Neutrophil (primary cell): ENCODE measurements around the gene FGF16.

Experiments used
- H3K27ac ChIP-seq: fragments of 200-600 bp; sonication (generic); 2 replicates; pipeline ENCODE4 v1.5.1; 2016; ENCODE audit warnings: mild to moderate bottlenecking, moderate library complexity
- H3K27me3 ChIP-seq: fragments of 200-600 bp; sonication (generic); 2 replicates; pipeline ENCODE4 v1.6.0; 2016; ENCODE audit warnings: mild to moderate bottlenecking
- H3K36me3 ChIP-seq: fragments of 200-600 bp; sonication (generic); 2 replicates; pipeline ENCODE4 v1.5.1; 2017
- H3K4me1 ChIP-seq, 2 experiments: fragments of 200-600 bp in 1 of 2; sonication (generic) in 1 of 2; 1 replicate in 1 of 2; 2 replicates in 1 of 2; pipeline versions ENCODE4 v1.5.1 to v1.6.1; 2013 to 2016; ENCODE audit warnings: low read depth in 1 of 2, low read length in 1 of 2, mild to moderate bottlenecking in 1 of 2, moderate library complexity in 1 of 2; ENCODE audit not compliant: control insufficient read depth in 1 of 2, insufficient read depth in 1 of 2
- H3K4me3 ChIP-seq, 2 experiments: fragments of 200-600 bp in 1 of 2; sonication (generic) in 1 of 2; 1 replicate in 1 of 2; 2 replicates in 1 of 2; pipeline ENCODE4 v1.5.1; 2013 to 2016; ENCODE audit warnings: low read depth in 1 of 2, low read length in 1 of 2, mild to moderate bottlenecking in 1 of 2, moderate library complexity in 1 of 2
- H3K9me3 ChIP-seq: fragments of 200-600 bp; sonication (generic); 2 replicates; pipeline ENCODE4 v1.5.1; 2016
- TF ChIP-seq, protein P1 (sequence below): fragments of 200-600 bp; sonication (generic); IDR thresholded peaks from 2 replicates; pipeline ENCODE4 v1.5.1; 2016; ENCODE audit warnings: antibody characterized with exemption

Gene FGF16

DNA sequence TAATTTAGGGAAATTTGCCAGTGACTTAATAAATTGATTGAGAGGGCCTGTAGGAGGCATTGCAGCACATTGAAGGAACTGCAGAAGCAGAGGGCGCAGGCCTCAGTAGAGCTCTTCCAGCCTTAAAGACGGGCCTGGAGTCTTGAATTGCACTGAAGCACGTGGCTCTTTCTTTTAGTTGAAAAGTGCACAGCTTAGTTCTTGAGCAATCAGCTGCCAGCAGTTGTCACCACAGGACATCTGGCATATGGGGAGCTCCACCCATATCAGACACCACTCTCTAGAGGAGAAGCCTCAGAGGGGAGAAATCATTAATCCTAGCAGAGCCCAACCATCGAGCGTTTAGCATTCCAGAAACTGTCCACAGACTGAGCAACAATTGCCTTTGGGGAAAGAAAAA, 16.0 kb upstream of the FGF16 start:
- Histone ChIP-seq H3K27ac (no peak overlapping the region), H3K27me3 (no peaks in the 10 kb centered on the region), H3K9me3 (no peaks in the 10 kb centered on the region), H3K4me3 (no peak overlapping the region), H3K36me3 (no peaks in the 10 kb centered on the region), H3K4me1 (no peaks in the 10 kb centered on the region)
- TF ChIP-seq, protein P1, sequence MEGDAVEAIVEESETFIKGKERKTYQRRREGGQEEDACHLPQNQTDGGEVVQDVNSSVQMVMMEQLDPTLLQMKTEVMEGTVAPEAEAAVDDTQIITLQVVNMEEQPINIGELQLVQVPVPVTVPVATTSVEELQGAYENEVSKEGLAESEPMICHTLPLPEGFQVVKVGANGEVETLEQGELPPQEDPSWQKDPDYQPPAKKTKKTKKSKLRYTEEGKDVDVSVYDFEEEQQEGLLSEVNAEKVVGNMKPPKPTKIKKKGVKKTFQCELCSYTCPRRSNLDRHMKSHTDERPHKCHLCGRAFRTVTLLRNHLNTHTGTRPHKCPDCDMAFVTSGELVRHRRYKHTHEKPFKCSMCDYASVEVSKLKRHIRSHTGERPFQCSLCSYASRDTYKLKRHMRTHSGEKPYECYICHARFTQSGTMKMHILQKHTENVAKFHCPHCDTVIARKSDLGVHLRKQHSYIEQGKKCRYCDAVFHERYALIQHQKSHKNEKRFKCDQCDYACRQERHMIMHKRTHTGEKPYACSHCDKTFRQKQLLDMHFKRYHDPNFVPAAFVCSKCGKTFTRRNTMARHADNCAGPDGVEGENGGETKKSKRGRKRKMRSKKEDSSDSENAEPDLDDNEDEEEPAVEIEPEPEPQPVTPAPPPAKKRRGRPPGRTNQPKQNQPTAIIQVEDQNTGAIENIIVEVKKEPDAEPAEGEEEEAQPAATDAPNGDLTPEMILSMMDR: no peak

DNA sequence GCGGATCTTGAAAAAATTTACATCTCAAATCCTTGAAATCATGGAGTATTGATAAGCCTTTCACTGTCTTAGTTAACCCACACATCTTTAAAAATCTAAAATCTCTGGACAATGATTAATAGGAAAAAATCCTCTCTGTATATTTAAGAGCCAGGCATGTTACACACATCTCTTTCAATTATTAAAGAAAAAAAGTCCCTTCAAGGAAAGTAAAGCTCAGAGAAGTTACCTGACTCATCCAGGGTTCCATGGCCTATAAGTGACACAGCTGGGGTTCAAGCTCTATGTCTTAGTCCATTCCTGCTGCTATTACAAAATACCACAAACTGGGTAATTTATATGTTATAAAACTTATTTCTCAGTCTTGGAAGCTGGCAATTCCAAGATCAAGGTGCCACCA, 14.2 kb upstream of the FGF16 start:
- H3K27me3 ChIP-seq: no peaks in the 10 kb centered on the region
- TF ChIP-seq, protein P1: no peak
- H3K36me3 ChIP-seq: no peaks in the 10 kb centered on the region
- no peaks in the 10 kb centered on the region for H3K9me3 ChIP-seq
- H3K27ac ChIP-seq: no peak overlapping the region
- H3K4me1 ChIP-seq: no peaks in the 10 kb centered on the region
- H3K4me3 ChIP-seq: no peak overlapping the region

DNA sequence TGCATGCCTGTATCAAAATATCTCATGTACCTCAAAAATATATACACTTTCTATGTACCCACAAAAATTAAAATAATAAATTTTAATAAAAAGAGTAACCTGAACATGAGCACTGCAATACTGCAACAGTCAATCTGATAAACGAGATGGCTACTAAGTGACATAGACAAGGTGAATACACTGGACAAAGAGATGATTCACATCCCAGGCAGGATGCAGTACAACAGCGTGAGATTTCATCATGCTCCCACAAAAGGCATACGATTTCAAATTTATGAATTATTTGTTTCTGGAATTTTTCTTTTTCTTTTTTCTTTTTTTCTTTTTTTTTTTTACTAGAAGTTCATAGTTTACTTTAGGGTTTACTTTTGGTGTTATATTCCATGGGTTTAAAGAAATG, 12.2 kb upstream of the FGF16 start:
- H3K27me3 ChIP-seq: no peaks in the 10 kb centered on the region
- H3K9me3 ChIP-seq: no peaks in the 10 kb centered on the region
- no peaks in the 10 kb centered on the region for H3K36me3 ChIP-seq
- TF ChIP-seq, protein P1: no peak
- H3K4me3 ChIP-seq: no peak overlapping the region
- H3K27ac ChIP-seq: no peak overlapping the region
- no peaks in the 10 kb centered on the region for H3K4me1 ChIP-seq

DNA sequence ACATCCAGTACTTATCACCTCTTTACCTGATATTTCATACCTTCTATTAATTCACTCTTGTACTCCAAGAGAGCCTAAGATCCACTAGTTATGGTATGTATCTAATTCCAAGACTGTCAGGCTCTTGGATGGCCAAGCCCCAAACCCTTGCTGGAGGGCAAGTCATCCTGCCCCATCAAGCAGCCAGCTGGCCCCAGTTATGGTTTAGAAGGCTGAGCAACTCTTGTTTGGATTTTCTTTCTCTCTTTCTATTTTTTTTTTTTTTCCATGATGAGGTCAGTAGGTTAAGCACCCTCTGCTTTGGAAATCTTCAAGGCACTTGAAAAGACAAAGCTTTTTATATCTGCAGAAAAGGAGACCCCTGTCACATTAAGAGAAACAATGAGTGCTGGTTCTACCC, 10.9 kb upstream of the FGF16 start:
- no peaks in the 10 kb centered on the region for H3K36me3 ChIP-seq
- TF ChIP-seq, protein P1: no peak
- H3K4me3 ChIP-seq: no peak overlapping the region
- H3K4me1 ChIP-seq: no peaks in the 10 kb centered on the region
- no peak overlapping the region for H3K27ac ChIP-seq
- H3K9me3 ChIP-seq: no peaks in the 10 kb centered on the region
- H3K27me3 ChIP-seq: no peaks in the 10 kb centered on the region

DNA sequence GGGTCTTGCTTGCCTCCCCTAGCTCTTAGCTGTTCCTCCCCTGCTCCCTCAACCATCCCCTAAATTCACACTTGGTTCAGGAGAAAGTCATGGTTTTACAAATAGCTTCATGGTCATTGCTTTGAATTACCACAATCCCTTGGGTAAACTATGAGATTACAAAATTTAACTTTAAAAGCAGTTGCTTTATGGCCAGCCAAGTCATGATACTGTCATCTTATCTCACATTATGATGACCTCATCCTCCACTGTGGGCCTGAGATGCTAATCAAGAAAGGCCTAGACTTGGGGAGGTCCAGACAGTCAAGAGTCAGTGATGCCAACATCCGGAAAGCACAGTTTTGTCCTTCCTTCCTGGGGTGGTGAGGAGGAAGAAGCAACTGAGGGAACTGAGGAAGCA, 10.5 kb upstream of the FGF16 start:
- Histone ChIP-seq H3K36me3 (no peaks in the 10 kb centered on the region), H3K4me3 (no peak overlapping the region), H3K4me1 (no peaks in the 10 kb centered on the region), H3K27ac (no peak overlapping the region), H3K27me3 (no peaks in the 10 kb centered on the region), H3K9me3 (no peaks in the 10 kb centered on the region)
- TF ChIP-seq, protein P1: no peak

DNA sequence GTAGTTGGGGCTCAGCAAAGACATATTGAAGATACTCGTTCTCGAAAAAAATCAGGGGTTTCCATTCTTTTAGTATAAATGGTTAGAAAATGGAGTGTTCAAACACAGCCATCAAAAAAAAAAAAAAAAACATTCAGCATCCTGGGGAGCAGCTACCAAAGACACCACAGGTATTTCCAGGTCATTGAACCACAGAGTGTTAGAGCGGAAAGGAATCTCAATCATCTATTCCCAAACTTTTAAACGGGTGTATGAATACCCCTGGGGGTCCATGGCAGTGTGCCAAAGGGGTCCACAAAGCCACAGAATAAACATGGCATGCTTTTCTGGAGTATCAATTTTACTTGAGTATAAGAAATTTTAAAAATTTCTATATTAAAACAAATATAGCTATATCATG, 6.9 kb upstream of the FGF16 start:
- no peaks in the 10 kb centered on the region for H3K36me3 ChIP-seq
- no peaks in the 10 kb centered on the region for H3K9me3 ChIP-seq
- no peak overlapping the region for H3K27ac ChIP-seq
- no peaks in the 10 kb centered on the region for H3K4me1 ChIP-seq
- H3K27me3 ChIP-seq: peaks cover 4% of the 10 kb centered on the region
- no peak overlapping the region for H3K4me3 ChIP-seq
- TF ChIP-seq, protein P1: no peak
